HG02678 (cell line): ENCODE data around the gene ADAT3.
"Not testable (repeated sequence)": the region's sequence is repeated elsewhere in the genome, so short reads cannot be mapped to it uniquely, and the experiment has no call there.

Experiments
- ATAC-seq: cut with Tn5 transposase; IDR thresholded peaks from one replicate; pipeline ENCODE4 v1.9.1; 2021; ENCODE audit warnings: mild to moderate bottlenecking, moderate library complexity; ENCODE audit not compliant: unreplicated experiment

Gene ADAT3

DNA sequence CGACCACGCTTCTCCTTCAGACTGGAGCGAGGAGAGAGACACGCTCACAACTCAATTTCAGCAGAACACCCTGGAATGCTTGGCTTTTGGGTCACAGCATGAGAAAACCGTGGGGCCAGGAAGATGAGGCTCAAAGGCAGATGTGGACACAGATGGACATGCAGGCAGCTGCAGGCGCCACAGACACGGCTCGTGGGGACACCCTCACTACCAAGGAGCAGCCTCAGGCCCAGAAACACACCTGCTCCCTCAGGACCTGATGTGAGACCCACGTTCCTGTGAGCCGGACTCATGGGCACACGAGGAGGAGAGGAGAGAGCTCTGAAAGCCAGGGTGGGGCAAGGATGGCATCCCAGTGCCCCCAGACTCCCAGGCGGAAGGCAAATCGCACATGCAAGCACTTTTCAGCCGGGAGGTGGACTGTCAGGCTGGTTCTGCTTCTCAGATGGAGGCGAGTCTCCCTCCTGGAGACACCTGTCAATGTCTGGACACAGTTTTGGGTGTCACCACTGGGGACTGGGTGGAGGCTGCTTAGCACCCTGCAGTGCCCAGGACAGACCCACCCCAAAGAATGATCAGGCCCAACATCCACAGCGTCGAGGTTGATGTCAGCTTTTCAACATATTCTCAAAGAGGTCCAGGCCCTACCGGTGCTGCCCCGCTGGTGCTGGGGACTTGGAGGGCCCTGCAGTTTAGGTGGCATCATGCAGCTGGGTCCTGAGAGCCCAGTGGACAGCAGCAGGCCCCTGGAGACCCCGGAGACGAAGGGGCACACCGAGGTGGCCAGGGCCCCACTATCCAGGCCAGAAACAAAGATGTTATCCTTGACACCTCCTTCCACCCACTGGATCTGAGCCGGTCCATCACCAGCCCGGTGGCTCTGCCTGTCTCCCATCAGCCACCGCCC is 22.2 kb upstream of the ADAT3 start:
- no peak for ATAC-seq

- no peak for ATAC-seq
Observed at GRCh38 chr19:1883784-1884183, 21.4 kb upstream of the ADAT3 start.

DNA sequence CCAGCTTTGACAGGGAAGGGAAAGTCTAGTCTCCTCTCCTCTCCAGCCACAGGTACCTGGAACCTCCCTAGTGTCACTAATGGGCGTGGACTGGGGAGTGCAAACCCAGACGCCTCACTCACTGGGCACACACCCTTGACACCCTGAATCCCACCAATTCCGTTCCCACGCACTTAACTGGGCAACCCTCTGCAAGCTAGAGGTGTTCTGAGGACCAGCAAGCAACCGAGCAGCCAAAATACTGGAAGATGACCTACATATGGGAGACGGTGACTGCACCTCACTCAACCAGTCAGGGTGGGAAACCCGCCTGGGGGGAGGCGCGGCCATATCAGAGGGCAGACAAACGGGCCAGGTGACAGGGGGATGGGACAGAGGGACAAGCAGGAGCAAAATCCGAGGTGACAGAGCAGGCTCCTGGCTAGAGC is 20.9 kb upstream of the ADAT3 start:
- no peak for ATAC-seq

DNA sequence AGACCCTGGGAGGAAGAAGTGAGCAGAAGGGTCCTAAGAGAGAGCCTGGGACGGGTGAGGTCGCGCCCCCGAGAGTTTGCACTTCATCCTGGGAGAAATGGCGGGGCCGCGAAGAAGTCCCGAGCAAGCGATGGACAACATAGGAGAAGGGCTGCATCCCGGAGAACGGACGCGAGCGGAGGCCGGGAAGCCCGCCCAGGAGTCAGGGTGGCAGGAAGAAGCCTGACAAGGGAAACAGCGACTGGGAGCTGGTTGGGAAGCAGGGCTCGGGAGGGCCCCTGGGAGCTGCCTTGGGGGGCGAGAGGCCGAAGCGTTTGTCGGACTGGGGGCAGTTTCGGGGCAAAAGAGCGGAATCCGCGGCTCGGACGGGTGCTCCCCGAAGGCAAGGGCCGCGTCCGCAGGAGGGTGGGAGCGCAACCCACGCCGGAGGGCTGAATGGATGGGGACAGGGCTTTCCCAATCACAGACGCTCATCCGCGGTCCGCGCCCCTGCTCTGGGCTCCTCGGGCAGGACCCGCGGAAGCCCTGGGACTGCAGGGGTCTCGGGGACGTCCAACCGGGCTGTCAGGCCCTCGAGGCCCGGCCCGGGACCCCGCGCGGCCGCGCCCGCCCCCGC is 20.4 kb upstream of the ADAT3 start:
- peak; percentile 17 for ATAC-seq

DNA sequence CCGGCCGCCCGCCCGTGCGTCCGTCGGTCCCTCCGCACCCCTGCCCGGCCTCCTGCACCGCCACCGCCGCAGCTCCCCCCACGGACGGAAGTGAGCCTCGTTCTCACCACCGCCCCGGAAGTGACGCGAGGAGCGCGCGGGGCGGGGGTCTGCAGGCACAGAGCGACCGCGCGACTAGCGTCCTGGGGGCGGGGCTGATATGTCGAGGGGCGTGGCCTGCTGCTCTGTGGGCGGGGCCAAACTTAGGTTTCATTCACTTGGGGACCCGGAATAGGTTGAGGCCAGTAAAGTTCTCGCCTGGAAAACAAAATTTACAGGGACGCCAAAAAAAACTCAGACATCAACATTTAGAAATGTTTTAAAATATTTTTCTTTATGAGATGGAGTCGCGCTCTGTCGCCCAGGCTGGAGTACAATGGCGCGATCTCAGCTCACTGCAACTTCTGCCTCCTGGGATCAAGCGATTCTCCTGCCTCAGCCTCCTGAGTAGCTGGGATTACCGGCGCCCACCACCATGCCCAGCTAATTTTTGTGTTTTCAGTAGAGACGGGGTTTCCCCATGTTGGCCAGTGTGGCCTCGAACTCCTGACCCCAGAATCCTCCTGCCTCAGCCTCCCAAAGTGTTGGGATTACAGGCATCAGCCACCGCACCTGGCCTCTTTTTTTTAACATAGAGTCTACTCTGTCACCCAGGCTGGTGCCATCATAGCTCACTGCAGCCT is 19.6 kb upstream of the ADAT3 start, which contains the start of gene ABHD17A:
ABHD17A (minus strand) TSS at position 99 of the 722 bp plus-strand sequence. CDS start 3,930 bp downstream, outside the sequence.
- peak; percentile 92 for ATAC-seq

- ATAC-seq = not testable (repeated sequence)
Observed at GRCh38 chr19:1886360-1886759, 18.8 kb upstream of the ADAT3 start.

GRCh38 chr19:1888385-1888784 is 16.8 kb upstream of the ADAT3 start:
- ATAC-seq = no peak

- ATAC-seq = no peak
Observed at GRCh38 chr19:1889907-1890306, 15.3 kb upstream of the ADAT3 start.

GRCh38 chr19:1893791-1894190 is 11.4 kb upstream of the ADAT3 start:
- no peak for ATAC-seq

DNA sequence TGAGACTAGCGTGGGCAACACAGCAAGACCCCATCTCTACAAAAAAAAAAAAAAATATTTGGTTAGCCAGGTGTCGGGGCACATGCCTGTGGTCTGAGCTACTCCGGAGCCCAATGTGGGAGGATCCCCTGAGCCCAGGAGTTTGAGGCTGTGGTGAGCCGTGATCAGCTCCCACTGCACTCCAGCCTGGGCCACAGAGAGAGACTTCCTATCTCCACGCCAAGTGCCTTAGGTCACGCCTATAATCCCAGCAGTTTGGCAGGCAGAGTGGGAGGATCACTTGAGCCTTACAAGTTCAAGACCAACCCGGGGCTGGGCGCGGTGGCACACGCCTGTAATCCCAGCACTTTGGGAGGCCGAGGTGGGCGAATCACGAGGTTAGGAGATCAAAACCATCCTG is 8.7 kb upstream of the ADAT3 start:
- no peak for ATAC-seq

GRCh38 chr19:1901940-1902404 is 3.2 kb upstream of the ADAT3 start:
- ATAC-seq = no peak

- no peak for ATAC-seq
Observed at GRCh38 chr19:1902923-1903322, 2.3 kb upstream of the ADAT3 start.

GRCh38 chr19:1904860-1905109 is 414 bp upstream of the ADAT3 start:
- ATAC-seq = peak; percentile 1

DNA sequence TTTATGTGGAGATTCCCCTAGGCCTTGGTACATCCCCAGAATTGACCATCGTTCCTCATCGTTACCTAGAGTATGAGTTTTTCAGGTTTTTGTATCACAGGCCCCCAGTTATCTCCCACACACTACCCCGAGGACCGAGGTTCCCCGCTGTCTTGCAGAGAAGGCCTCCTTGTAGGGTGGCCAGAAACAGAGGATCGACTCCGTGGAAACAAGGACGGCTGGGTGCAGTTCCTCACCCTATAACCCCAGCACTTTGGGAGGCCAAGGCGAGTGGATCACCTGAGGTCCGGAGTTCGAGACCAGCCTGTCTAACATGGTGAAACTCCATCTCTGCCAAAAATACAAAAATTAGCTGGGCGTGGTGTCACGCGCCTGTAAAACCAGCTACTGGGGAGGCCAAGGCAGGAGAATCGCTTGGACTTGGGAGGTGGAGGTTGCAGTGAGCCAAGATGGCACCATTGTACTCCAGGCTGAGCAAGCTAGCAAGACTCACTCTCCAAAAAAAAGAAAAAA is 720 bp downstream of the ADAT3 start:
- ATAC-seq = no peak

- no peak for ATAC-seq
Observed at GRCh38 chr19:1906985-1907562, 1.9 kb downstream of the ADAT3 start.

DNA sequence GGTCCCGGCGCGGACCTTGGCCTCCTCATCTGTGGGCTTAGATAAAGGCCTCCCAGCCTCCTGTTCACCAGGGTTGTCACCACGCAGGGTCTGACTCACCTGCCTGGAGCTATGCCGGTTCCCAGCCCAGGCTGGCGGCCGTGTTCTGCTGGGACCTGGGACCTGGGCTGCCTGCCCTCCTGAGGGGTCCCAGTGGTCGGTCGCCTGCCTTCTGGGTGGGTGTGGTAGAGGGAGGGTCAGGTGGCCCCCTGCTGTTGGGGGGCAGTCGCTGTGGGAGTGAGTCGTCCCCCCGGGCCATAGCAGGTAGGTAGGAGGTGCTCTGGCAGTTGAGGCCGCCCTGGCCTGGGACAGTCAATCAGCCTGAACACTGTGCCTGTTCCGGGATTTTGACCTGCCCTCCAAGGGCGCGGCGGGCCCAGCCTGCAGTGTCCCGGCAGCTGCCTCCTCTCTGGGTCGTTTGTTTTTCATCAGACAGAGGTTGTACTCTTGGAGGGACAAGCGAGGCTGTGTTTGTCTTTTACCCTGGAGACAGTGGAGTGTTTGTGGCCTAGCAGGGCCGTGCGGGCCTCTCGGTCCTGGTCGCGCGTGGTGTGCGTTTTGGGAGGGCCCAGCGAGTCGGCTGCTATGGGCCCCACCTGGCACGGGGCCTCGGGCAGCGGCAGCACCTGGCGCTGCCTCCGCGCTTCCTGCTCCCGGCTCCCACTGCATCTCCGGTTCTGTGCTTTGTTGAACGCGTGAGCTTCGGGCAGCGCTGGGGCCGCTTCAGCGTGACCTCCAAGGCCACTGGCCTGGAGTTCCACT is 2.6 kb downstream of the ADAT3 start:
- no peak for ATAC-seq

DNA sequence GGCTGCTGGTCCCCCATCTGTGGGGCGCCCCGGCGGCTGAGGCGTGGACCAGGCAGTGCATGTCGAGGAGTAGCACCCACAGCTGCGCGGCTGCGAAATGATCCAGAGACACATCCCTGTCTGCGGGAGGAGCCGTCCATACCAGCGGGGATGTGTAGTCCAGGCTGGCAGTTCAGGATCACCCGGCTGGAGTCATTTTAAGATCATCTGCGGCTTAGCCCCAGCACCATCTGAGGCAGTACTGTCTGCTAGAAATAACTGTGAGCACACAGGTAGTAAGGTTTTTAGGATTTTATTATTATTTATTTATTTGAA is 3.1 kb downstream of the ADAT3 start:
- ATAC-seq = no peak

DNA sequence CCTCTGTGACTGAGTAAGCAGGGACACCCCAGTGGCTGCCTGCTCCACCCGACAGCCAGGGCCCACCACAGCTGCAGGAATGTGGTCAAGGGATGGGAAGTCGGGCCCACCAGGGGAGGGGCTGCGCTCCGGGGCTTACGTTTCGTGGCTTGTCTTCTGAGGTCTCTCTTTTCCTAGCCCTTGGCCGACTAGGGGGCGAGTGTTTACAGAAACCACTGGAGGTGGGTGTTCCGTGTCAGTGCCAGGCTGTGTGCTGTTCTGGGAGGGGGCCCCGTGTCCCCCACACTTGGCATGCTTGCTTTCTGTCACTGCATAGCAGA is 4.5 kb downstream of the ADAT3 start:
- no peak for ATAC-seq

- ATAC-seq = no peak
Observed at GRCh38 chr19:1910177-1910576, 5.0 kb downstream of the ADAT3 start.

GRCh38 chr19:1911098-1911497 is 5.9 kb downstream of the ADAT3 start:
- ATAC-seq = no peak

DNA sequence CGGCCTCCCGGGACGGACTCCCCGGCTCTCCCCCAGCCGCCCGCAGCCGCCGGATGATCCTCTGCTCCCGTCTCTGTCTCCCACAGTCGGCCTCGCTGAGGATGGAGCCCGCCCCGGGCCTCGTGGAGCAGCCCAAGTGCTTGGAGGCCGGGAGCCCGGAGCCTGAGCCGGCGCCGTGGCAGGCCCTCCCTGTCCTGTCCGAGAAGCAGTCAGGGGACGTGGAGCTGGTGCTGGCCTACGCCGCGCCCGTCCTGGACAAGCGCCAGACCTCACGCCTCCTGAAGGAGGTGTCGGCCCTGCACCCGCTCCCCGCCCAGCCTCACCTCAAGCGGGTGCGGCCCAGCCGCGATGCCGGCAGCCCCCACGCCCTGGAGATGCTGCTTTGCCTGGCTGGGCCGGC is 6.8 kb downstream of the ADAT3 start:
- ATAC-seq = no peak
